GM19025 (cell line): ENCODE results near the gene AGBL1.
"Not testable (repeated sequence)": the region's sequence is repeated elsewhere in the genome, so short reads cannot be mapped to it uniquely, and the experiment has no call there.

Experiments
- ATAC-seq: cut with Tn5 transposase; IDR thresholded peaks from one replicate; pipeline ENCODE4 v1.9.1; 2021; ENCODE audit warnings: mild to moderate bottlenecking, low read depth, moderate library complexity; ENCODE audit not compliant: unreplicated experiment

The AGBL1 gene

DNA sequence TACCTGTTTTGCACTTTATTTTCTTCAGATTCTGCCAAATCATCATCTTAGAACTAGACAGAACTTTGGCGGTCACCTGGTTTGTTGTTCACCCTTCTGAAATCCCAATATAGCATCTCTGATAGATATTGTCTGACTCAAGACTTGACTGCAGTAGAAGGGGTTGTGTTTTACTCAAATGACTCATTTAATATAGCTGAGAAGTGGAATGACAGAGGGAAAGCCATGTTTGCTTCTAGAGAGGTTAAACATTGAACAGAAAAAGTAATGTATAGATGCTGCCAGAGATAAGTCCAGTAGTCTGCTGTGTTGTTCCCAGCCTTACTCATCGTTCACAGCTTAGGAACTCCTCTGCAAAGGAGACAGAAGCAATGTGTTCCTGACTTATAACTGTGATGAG lies 402.0 kb downstream of the AGBL1 start:
- no peak for ATAC-seq

DNA sequence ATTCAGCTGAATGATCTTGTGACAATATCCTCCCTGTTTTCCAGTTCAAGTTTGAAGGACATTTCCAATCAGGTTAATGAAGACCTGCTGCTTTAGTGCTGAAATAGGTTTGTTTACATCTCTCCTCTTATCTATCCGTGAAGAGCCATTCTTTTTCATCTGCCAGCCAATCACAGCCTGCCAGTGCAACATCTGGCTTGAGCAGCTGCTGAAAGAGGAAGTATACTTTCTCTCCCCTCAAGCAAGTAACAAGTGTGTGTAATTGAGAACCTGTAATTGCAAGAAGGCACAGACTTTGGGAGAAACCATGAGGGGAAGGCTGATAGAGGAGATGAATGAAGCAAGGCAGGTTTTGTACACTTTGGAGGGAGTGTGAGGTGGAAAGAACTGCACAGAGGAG lies 404.3 kb downstream of the AGBL1 start:
- ATAC-seq, result no peak

DNA sequence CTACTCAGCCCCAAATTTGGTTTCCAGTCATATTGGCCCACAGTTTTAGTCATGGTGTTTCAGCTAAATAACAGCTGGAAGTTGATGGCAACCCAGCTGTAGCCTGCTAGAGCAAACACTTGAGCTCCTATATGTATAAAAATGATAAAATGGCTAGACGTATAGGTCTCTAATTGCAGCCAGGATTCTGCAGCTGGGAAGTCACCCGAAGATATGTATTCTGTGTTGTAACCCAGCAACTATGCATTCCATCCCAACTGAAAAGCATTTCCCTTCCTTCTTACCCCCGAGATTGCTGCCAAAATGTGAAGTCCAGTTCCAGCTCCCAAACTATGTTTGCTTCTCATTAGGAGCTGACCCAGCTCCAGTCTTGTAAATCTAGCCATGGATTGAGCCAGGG lies 408.4 kb downstream of the AGBL1 start:
- ATAC-seq, result no peak

DNA sequence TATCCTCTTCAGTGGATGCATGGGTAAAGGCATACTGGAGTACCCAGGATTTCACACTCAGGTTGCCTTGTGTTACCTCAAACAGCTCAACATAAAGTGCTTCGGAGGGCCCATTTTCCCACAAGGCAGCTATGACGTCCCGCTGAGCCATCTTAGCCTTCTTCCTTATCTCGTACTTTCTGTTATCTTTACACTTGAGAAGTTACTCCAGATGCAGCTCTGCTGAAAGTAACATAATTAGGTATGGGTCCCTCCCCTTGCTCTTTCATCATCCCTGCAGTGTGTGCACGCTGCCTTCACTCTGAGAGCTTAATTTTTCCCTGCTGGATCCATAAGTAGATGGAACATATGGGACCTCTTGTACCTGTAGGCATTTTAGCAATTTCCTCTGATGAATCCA lies 410.3 kb downstream of the AGBL1 start:
- no peak for ATAC-seq

DNA sequence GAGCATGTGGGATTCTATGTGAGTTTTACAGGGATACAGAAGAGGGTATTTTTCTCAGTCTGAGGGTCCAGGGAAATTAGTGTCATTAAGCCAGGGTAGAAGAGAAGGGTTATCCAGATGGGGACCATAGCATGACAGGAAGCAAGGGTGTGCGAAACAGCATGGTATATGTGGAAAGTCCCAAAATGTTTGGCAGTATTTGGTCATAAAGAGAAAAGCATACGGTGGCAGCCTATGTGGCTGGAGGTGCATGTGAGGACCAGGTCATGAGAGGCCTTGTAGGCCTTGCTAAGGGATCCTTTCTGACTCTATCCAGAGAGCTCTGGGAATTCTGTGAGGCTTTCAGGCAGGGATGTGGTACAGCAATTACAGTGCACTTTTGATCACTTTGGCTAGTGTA lies 411.4 kb downstream of the AGBL1 start:
- no peak for ATAC-seq

DNA sequence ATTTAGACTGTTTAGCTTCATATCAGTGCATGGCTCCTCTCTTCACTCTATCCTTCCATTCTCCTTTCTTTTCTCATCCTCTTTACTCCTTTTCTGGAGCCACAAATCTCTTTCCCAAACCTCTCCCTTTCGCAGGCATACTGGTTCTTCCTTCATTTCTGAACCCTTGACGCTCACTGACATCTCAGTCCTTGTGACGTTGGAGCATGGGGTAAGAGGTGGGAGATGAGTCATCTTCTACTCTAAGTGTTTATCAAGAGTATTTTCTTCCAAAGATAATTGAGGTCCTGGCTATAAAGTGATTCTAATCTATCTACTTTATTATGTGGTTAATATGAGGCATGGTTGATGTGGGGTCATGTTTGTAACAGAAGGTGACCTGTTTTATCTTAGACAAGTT lies 414.2 kb downstream of the AGBL1 start:
- ATAC-seq, result no peak

DNA sequence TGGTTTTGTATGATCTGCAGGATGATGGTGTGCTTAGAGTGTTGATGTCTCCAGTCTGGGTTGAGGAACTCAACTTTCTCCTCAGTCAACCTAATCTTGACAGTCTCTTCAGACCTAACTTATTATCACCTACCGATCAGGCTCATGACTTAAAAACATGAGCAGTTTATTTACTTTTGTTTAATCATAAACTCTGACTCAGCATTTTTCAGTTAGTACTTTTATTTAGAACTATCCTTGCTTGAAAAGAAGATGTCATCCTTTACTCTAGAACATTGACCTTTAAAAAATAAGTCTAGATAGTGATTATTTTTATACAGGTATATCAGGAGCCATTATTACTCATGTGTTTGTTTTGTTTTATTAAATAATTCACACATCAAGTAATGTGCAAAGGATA lies 414.8 kb downstream of the AGBL1 start:
- no peak for ATAC-seq

DNA sequence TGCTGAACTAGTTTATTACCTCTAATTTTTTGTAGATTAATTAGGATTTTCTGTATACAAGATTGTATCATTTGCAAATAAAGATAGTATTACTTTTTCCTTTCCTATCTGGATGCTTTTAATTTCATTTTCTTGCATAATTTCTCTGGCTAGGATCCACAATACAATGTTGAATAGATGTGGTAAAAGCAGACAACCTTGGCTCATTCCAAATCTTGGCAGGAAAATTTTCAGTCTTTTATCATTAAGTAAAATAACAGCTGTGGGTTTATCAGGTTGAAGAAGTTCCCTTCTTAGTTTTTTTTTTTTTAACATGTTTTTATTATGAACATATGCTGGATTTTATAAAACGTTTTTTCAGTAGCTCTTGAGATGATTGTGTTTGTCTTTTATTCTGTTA lies 422.6 kb downstream of the AGBL1 start:
- ATAC-seq, result no peak

DNA sequence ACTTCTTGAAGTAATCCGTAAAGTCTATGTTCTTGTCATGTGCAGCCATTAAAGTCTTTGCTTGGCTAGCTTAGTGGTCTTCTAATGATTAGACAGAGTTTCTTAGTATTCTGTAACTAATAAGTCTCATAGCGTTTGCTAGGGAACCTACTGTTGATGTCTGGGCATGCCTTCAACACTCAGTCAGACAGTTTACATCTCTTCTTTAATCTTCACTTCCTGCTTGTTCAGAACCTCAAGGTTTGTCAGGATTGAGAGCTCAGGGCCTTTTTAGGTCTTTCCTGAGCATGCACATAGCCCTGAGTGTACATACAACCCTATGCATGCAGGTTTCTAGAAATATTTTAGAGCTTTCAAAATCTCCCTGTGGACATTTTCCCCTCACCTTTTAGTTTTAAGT lies 426.3 kb downstream of the AGBL1 start:
- no peak for ATAC-seq

DNA sequence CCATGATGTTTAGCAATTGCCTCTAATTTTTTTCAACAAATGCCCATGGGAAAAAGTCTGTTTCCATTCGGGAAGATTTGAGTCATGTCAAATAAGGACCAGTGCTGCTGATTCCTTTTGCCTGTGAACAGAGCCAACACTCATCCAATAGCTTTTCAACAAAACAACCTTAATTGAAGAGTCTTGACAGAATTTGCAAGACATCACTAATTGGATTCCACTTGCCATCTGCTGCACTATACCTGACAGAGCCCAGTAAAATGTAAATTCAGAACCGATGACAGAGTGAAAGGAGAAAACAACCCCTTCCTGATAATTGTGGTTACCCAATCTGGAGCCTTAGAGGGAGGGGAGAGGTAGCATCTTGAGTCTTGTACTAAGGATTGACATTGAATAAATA lies 426.7 kb downstream of the AGBL1 start:
- ATAC-seq, result no peak

DNA sequence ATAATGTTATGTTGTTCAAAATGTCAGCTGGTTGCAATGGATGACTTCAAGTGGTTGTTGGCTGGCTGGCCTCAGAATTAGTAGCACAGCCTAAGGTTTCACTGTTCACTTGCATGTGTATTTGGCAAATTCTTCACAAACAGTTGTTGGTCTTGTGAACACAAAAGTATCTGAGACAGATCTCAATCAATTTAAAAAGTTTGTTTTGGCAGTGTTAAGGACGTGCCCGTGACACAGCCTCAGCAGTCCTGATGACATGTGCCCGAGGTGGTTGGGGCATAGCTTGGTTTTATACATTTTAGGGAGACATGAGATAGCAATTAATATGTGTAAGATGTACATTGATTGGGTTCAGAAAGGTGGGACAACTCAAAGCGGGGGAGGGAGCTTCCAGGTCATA lies 436.0 kb downstream of the AGBL1 start:
- no peak for ATAC-seq

DNA sequence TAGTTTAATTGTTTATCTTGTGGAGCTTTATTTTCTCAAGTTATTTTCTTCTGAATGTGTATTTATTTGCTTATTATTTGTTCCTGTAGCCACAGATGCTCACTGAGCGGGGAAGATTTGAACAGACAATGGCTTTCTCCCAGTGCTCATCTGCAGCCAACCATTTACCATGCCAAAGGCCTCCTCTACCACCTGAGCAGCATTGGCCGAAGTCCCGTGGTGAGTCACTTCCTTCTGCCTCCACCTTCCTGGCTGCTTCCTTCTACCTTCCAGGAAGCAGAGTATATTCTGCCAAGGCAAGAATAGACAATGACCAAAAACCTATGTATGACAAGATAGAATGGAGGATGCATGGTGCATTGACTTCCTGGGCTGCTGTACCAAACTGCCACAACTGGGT lies 443.1 kb downstream of the AGBL1 start:
- no peak for ATAC-seq

DNA sequence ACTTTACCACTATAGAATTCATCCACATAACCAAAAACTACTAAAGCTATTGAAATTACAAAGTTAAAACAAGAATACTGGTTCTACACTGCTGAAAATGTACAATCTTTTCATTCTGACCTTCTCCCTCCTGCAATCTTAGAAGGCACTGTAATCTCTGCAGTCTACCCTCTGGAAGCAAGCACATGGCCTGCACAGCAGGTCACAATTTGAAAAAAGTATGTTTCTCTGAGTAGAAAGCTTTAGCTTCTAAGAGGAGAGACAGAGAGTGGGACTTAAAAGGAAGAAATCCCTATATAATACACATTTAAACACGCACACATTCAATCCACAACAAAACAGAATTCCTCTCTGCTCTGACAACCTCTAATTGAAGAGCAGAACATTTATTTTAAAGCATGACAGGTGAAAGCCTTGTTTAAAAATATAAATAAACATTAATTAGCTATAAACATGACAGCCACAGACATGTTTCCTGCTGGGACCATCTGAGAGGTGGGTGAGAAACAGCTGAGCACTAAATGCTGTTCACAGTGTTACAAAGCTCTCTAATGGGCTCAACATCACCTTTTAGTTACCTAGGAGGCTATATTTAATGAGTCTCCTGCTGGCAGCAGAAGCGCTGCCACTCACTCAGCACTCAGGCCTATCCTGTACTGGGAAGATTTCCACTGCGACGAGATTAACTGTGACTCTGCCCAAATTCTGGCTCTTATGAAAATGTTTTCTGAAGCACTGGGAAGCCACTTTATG lies 447.4 kb downstream of the AGBL1 start:
- ATAC-seq, result no peak

DNA sequence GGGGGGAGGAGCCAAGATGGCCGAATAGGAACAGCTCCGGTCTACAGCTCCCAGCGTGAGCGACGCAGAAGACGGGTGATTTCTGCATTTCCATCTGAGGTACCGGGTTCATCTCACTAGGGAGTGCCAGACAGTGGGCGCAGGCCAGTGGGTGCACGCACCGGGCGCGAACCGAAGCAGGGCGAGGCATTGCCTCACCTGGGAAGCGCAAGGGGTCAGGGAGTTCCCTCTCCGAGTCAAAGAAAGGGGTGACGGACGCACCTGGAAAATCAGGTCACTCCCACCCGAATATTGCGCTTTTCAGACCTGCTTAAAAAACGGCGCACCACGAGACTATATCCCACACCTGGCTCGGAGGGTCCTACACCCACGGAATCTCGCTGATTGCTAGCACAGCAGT lies 448.4 kb downstream of the AGBL1 start:
- not testable (repeated sequence) for ATAC-seq

DNA sequence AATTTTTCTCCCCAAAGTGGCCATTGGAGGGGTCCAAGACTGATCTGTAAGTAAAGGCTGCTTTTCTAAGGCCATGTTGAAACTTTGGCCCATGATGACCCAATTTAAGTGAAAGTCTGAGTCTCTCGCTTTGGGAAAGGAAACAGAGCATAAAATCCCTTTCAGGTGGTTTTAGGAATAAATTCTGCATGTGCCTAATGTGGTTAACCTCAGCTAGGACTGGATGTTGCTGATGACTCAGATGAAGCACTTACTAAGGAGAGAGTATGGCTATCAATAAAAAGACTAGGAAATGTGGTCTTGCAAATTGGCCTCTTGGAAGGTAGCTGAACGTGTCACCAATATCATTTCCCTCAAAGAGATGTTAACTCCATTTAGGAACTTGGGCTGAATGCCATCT lies 458.5 kb downstream of the AGBL1 start:
- no peak for ATAC-seq

DNA sequence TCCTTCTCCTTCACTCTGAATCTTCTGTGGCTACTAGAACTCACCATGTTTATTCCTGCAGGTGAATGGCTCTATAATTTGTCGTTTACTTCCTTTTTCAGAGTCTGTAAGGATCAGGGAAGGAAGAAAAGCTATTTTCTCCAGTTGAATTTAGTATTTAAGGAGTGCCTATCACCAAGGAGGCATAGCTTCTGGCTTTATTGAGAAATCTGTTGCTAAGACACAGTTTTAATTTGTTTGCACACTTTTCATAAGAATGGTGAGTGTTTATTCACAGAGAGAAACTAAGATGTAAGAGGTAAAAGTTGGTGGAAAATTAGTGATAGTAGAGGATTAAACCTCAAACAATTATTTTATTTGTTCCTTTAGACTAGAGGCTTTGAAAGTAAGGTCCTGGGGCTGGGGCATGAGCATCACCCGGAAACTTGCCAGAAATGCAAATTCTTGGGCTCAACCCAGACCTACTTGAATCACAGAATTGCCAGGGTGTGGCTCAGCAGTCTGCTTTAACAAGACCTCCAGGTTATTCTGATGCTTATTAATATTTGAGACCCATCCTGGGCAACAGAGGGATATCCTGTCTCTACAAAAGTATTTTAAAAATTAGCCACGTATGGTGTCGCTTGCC lies 461.3 kb downstream of the AGBL1 start:
- no peak for ATAC-seq

DNA sequence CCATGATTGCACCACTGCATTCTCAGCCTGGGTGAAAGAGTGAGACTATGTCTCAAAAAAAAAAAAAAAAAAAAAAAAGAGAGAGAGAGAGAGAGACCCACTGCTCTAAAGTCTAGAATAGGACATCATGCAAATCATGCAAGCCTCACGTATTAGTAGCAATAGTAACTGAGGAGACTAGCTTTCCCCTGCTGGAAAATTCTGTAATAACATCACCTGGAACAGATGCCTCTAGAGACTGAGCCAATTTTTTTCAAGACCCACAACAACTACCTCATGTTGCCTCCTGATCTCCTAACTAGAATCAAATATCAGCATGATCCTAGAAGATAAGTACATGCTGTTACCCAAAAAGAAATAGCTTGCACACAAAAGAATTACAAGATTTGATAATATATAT lies 461.9 kb downstream of the AGBL1 start:
- no peak for ATAC-seq

DNA sequence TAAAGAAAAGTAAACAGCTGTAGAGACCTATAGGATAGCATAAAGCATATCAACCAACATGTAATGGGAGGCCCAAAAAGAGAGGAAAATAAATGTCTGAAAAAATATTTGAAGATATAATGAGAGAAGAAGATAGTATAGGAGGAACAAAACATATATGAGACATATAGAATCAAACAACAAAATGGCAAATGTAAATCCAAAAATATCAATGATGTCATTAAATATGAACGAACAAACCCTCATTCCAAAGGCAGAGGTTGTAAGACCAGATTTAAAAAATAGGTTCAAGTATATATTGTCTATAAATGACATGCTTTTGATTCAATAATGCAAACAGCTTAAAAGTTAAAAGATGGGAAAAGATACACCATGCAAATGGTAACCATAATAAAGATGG lies 470.4 kb downstream of the AGBL1 start:
- ATAC-seq, result no peak

DNA sequence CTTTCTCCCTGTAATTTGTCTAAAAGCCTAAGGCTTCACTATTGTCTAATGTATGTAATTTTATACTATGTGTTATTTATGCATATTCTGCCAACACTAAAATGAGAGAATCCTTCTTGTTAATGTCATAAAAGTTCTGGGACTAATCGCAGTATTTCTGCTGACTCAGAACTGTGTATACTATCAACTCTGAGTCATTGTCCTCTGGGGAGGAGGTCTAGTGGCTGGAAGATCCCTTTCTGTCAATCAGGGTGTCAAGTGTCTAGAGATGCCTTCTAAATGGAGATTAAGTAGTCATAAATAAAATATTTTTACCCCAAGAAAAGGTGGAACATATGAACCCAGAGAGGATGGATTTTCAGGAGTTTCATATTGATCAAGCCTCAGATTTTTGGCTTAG lies 473.4 kb downstream of the AGBL1 start:
- no peak for ATAC-seq

DNA sequence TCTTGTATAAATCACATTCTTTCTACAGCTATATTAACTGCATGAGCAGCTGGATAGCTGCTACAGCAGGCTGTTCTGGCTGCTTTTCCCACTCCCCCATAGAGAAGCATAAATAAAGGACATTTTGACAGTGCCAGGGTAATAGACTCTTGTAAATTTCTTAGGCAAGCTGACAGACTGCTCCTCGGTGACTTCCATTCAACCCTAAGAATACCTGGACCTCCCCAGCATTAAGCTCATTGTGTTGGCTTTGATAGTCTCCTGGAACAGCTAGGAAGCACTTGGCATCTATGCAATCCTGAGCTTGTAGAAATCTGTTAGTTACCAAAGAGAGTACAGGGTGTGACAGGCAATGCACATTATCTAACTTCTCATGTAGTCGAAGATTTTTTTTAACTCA lies 475.4 kb downstream of the AGBL1 start:
- no peak for ATAC-seq

DNA sequence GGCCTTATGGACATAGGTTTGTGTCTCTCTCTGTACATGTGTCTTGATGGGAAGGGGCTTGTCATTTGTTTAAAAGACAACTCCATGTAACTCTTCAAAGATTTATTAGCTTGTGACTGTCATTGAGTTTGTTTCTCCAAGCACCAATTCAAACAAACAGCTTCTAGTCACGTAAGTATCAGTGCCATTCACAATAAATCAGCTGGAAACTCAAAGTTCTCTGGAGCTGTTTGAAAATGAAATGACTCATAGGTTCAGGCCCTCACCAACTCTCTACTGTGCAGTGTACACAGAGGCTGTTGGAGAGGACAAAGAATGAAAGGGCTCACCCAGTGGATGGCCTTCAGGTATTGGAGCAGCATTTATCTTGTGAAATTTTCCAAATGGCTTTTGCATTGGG lies 476.3 kb downstream of the AGBL1 start:
- no peak for ATAC-seq

DNA sequence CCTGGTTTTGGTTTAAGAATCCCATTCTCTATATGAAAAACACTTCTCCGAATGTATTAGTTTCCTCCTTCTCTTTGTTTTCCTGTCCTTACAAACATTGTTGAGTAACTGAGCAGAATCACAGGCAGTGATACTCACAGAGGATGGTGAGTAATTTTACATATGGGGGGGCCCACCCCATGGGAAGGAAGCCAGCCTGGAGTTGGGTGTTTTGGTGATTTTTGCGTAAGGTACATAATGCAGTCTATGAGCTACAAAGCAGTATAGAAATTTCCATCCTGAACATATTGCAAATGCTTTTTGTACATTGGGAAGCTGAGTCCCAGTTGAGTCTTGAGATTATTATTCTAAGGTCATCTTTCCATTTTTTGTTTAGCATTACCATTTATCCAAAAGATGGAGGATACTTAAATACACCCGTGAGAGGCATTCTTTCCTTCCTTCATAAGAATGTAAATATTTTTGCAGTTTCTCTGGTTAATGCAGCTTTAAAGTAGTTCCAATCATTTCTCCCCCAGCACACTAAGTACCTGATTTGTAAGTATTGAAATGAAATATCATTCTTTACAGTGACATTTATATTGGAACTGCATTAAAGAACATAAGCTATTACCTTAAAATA lies 476.8 kb downstream of the AGBL1 start:
- no peak for ATAC-seq
